ENCODE results near the gene MYL11.
"Not testable (repeated sequence)": the region's sequence is repeated elsewhere in the genome, so short reads cannot be mapped to it uniquely, and the experiment has no call there.

The MYL11 gene

DNA sequence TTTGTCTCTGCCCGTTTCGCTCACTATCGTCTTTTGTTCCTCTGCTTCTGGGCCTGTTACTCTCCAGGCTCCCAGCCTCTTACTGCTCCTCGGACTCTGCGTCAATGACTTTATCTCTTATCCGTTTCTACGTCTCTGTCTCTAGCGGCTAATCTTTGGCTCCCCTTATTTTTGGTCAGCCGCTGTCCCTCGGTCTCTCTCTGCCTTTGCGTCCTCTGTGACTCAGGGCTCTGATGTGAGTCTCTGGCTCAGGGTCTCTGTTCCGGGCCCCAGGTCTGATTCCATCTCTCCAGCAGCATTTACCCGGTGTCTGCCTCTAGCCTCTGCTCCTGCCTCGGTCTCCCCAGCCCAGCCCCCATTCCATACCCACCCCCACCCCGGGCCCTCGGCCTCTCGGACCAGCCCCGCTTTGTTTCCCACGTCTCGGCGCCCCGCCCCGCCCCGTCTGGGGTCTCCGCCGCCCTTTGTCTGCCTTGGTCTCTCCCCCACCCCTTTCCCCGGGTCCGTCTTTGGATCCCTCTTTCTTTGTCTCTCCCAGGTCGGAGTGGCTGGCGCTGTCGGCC is 20.1 kb downstream of the MYL11 start:
- no peak for DNase-seq (ENCODE audit: insufficient read length, low spot score)
- FAIRE-seq: no peak

DNA sequence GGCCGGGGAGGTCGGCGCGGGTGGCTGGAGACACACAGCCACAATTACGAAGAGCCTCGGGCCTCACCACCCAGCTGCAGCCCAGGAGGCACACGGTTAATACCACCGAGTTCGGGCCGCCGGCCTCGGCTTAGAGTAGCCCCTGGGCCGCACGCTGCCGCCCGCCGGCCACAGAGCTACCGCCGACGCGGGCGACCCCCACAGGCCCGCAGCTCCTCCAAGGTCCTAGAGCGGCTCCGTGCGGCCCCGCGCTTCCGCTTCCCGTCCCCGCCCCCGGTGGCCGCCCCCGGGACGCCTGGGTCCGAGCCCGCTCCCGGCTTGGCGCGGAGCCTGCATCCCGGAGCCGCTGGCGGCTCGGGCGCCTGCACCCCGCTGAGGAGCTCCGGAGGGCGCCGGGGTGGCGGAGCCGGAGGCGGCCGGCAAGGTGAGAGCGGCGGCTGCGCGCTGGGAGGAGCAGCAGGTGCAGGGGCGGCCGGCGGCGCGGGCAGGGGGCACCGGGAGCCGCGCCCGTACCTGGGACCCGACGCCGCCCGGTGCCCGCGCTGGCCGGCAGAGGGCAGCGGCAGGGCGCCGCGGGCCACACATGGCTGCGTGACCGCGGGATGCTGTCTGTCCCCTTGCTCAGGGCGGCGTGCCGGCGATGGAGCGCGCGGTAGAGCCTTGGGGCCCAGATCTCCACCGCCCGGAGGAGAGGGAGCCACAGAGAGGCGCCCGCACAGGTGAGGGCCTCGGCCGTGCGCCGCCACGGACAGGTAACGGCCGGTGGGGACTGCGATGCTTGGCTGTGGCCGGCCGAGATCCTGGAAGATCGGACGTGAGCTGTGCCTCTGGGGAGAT is 20.8 kb downstream of the MYL11 start, which contains the start of gene ZNF48:
Gene ZNF48, plus strand, starts transcription at position 266 of the 837 bp plus-strand sequence. Its CDS starts 375 bp downstream, at position 641.
- DNase-seq (ENCODE audit: insufficient read length, low spot score) (peak; percentile 76), FAIRE-seq (no peak)

DNA sequence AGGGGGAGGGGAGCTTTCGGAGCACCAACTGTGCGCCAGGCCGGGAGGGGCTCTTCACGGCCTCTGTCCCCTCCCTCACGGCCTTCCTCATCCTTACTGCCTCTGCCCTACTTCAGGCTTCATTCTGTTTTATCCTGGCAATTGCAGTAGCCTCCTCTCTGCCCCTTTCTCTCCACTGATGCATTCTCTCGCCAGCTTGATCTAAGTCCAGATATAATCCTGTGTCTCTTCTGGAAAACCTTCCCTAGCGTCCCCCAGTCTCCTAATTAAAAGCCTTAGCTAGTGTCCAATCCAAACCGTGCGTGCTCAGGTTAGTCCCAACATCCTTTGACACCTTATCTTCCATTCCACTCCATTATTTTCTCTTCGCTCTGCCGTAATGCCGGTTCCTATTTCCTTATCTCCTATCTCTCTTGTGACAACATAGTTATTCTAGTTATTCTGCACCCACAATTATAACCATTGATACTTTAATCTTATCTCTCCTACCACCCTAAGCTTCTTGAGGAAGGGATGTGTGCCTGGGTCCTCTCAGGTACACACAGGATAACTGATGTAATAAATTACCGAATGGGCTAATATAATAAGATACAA is 21.5 kb downstream of the MYL11 start:
- FAIRE-seq (no peak), DNase-seq (ENCODE audit: insufficient read length, low spot score) (no peak)

DNA sequence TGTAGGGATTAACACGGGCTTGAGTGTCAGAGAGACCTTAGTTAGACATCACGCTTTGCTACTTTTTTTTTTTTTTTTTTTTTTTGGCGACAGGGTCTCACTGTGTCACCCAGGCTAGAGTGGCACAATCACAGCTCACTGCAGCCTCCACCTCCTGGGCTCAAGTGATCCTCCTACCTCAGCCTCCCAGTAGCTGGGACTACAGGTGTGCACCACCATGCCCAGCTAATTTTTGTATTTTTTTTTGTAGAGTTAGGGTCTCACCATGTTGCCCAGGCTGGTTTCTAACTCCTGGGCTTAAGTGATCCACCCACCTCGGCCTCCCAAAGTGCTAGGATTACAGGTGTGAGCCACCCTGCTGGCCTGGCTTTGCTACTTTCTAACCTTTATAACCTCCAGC is 22.0 kb downstream of the MYL11 start:
- not testable (repeated sequence) for FAIRE-seq; DNase-seq (ENCODE audit: insufficient read length, low spot score)

DNA sequence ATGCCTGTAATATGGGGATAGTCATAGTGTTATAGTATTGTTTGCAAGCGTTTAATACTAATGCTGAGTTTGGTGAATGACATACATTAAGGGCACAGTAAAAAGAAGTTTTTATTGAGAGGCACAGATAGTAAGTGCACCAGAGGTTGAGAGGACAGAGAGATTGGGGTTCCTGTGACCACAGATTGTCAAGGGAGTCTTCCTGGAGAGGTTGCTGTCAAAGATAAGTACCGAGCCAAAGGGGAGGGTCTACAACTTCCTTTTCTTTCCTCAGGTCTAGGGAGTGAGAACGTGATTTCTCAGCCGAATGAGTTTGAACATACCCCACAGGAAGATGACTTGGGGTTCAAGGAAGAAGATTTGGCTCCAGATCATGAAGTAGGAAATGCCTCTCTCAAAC is 22.5 kb downstream of the MYL11 start:
- FAIRE-seq (no peak), DNase-seq (ENCODE audit: insufficient read length, low spot score) (no peak)

DNA sequence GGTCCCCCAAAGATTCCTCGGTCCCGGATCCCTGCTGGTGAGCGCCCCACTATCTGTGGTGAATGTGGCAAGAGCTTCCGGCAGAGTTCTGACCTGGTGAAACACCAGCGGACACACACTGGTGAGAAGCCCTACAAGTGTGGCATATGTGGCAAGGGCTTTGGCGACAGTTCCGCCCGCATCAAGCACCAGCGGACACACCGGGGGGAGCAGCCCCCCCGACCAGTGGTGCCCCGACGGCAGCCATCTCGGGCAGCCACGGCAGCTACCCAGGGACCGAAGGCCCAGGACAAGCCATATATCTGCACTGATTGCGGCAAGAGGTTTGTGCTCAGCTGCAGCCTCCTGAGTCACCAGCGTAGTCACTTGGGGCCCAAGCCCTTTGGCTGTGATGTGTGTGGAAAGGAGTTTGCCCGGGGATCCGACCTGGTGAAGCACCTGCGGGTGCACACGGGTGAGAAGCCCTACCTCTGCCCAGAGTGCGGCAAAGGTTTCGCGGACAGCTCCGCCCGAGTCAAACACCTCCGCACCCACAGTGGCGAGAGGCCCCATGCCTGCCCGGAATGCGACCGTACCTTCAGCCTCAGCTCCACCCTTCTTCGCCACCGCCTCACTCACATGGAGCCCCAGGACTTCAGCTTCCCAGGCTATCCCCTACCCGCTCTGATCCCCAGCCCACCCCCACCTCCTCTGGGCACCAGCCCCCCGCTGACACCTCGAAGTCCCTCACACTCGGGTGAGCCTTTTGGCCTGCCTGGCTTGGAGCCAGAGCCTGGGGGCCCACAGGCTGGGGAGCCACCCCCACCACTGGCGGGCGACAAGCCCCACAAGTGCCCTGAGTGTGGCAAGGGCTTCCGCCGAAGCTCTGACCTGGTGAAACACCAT is 23.4 kb downstream of the MYL11 start:
- FAIRE-seq (no peak), DNase-seq (ENCODE audit: insufficient read length, low spot score) (no peak)

DNA sequence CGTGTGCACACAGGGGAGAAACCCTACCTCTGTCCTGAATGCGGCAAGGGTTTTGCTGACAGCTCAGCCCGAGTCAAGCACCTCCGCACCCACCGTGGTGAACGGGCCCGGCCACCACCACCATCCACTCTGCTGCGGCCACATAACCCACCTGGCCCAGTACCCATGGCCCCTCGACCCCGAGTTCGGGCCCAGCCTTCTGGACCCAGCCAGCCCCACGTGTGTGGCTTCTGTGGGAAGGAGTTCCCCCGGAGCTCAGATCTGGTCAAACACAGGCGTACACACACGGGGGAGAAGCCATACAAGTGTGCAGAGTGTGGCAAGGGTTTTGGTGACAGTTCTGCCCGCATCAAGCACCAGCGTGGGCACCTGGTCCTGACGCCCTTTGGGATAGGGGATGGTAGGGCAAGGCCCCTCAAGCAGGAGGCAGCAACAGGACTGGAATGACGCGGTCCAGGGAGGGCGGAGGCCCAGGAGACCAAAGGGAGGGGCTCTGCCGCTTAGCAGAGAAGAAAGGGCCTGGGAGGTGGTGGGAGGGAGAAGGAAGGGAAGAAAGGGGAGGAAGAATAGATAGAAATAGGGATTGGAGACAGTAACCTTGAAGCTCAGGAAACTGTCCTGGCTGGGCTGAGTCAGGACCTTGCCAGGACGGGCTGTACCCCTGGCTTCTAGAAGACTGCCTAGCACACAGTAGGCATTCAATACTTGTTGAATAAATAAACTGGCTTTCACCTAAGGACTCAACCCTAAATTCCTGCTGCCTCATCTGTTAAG is 24.2 kb downstream of the MYL11 start:
- no peak for DNase-seq (ENCODE audit: insufficient read length, low spot score)

DNA sequence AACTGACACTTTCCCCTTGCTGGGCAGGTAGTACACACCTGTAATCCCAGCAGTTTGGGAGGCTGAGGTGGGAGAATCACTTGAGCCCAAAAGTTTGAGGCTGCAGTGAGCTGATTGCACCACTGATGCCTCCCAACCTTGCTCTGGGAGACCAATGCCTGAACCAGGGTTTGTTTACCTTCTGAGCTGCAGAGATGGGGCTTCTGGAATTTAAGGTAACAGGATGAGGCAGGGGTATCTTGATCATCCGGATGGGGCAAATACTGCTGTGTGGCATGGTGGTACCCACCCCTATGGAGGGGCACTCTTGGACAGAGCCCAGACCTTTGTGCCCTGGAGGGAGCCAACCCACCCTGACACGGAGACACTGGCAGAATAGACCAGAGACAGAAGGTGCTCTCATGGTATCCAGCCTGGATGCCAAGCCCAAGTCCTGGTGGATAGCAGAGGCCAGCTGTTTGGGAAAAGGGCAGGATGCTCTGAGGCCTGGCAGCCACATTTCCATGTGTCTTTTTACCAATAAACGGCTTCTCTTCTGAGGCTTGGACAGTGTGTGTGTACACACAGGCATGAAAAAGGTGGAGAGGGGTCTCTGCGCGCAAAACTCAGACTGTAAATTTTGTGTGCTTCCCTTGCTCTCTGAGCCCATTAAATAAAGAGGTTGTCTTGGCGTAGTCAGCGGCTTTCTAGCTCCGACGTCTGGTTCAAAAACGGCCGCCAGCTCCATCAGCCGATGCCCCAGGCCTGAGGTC is 25.0 kb downstream of the MYL11 start:
- FAIRE-seq (no peak), DNase-seq (ENCODE audit: insufficient read length, low spot score) (no peak)

More for the DNA sequence above, 24.2 kb downstream of the MYL11 start:
- no peak for FAIRE-seq

DNA sequence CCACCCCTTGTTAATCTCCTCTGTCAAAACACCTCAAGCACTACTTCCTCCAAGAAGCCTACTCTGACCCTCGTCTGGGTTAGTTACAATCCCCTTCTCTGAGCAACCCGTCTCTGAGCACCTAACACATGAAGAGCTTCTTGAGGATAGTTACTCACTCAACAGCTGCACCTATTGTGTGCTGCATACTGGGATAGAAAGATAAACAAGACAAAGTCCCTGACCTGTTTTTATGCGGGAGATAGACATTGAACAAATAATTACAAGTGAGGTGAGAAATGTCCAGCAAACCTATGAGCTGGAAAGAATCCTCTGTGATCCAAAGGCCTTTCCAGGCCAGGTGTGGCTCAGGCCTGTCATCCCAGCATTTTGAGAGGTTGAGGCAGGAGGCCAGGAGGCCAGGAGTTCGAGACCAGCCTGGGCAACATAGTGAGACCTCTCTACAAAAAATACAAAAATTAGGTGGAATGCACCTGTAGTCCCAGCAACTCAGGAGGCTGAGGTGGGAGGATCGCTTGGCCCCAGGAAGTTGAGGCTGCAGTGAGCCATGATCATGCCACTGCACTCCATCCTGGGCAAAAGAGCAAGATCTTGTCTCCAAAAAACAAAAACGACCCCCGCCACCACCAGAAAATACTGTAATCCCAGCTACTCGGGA is 27.3 kb downstream of the MYL11 start:
- FAIRE-seq (no peak), DNase-seq (ENCODE audit: insufficient read length, low spot score) (no peak)

DNA sequence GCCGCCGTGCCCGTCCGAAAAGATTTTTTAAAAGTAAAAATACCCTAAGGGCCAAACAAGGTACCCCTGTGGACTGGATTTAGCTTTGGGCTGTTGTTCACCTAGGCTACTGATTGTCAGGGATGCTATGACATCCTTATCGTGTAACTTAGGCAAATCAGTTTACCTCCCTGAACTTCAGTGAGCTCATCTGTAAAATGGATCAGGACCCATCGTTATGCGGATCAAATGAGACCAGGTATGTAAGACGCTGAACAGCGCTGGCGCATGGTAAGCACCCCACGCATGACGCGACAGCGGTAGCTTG is 32.1 kb downstream of the MYL11 start:
- FAIRE-seq: no peak
- DNase-seq (ENCODE audit: insufficient read length, low spot score): no peak

DNA sequence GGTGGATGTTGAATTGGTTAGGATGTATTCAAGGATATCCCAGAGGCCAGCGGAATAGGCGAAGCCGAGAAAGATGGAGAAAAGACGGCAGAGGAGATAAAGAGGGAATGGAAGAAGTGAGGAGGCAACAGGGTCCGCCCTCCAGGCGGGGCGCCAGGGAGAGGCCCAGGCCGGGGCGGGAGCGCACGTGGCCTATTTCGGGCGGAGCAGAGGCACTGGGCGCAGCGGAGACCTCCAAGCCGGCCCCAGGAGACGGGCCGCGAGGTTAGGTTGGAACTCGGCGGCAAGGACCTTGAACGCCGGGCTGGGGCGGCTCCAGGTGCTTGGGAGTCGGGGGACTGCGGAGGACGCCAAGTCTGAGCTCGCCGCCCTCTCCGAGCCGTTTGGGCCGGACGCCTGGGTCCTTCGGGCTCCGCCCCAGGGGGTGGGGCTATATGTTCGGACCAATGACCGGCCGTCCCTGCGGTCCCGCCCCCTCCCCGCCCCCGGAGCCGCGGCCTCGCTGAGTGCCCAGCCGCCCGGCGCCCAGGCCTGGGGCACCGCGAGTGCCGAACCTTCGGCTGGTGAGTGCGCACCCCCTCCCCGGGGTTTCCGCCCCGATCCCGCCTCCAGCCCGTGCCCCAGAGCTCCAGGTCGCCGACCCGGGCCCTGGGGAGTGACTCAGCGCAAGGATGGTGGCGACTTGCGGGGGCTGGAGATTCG is 32.7 kb downstream of the MYL11 start, which contains the start of gene ZNF771:
Gene ZNF771, plus strand, starts transcription at position 505 of the 702 bp plus-strand sequence. CDS start 448 bp downstream, outside the sequence.
- DNase-seq (ENCODE audit: insufficient read length, low spot score) (peak; percentile 76), FAIRE-seq (peak; percentile 68)

DNA sequence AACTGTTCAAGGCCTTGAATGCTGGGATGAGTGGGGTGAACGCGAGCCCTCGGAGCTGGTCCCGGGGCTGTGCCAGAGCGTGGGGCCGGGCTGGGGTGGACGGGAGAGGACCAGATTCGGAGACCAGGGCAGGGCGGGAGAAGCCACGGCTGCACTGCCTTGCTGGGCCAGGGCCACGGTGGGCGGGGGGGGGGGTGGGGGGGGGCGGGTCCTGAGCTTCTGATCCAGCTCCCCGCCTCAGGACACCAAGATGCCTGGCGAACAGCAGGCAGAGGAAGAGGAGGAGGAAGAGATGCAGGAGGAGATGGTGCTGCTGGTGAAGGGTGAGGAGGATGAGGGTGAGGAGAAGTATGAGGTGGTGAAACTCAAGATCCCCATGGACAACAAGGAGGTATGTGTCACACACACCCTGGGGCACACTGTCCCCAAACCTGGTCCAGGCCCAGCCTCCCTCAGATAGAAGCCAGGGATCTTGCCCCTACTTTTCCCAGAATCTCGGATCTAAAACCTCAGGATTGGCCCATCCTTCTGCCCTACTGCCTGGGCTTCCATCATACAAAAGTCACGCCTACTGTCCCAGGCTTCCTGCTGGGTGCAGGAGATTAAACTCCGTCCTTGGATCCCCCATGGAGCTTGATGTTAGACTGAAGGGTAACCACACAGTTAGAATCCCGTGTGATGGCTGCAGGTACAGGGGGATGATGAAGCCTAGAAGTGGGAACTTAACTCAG is 33.4 kb downstream of the MYL11 start:
- DNase-seq (ENCODE audit: insufficient read length, low spot score) (no peak), FAIRE-seq (no peak)

DNA sequence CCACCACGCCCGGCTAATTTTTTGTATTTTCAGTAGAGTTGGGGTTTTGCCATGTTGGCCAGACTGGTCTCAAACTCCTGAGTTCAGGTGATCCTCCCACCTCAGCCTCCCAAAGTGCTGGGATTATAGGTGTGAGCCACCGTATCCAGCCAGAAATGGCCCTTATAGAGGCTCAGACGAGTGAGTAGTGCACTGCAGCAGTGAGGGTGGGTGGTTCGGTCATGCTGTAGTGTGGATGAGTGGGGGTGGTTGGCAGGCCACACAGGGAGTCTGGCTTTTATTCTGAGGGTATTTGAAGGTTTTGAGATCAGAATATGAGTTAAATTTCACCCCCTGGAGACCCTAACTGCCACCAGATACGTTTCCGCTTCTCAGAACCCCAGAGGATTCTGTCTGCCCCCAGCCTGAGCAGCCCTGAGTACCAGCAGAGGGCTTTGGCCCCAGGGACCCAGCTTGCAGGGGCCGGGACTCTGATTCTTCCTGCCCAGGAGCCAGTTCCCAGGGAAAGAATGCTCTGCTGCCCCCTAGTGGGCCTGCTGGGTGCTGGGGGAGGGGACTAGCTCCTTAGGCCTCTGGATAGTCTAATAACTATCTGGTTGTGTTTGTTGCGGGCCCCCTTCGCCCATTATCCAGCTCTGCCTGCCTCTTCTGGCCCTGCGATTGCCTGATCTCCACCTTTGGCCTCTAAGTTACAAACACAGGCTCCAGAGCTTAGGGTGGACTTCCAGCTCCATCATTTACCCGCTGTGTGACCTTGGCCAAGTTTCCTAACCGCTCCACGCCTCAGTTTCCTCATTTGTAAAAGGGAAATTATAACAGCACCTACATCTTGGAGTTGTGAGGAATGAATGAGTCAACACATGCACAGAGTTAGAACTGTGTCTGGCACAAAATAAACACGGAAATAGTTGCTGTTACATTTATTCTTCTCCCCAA is 34.8 kb downstream of the MYL11 start:
- DNase-seq (ENCODE audit: insufficient read length, low spot score) (peak; percentile 83), FAIRE-seq (peak; percentile 89)

DNA sequence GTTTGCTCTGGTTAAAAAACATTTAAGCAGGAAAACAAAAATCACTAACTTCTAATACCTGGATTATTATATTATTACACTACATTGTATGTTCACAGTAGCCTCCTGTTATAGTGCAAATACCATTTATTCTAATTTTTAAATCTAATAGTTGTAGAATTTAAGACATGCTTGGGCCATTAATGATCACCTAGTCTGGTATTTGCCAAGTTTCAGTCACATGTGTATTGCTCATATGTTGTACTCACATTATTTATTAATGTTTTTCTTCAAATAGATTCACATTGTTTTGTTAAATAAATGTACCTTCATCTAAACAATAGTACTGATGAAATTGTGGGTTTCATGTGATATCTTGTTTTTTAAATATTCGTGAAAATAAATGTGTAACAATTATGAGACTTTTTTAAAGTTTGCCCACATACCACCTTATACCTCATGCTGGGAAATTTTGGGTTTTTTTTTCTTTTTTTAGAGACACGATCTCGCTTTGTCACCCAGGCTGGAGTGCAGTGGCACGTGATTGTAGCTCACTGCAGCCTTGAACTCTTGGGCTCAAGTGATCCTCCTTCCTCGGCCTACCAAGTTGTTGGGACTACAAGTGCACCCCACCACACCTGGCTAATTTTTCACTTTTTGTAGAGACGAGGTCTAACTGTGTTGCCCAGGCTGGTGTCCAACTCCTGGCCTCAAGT is 38.7 kb downstream of the MYL11 start:
- no peak for FAIRE-seq
- no peak for DNase-seq (ENCODE audit: insufficient read length, low spot score)

DNA sequence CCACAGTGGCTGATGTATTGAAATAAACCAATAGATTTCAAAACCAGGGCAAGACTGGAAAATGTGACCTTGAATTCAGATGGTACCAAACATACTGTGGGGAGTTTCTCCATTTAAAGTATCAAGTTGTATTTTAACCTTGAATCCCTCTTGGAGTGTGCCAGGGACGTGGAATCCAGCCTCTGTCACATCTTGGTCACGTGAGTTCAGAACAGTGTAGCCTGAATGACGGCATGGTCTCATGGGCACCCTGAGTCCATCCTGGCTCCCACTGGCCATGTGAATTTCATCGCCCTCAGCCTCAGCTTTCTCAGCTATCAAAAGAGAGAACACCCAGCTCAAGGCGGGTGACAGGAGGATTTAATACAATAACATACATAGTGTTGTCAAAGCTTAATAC is 39.6 kb downstream of the MYL11 start:
- FAIRE-seq (no peak), DNase-seq (ENCODE audit: insufficient read length, low spot score) (no peak)

DNA sequence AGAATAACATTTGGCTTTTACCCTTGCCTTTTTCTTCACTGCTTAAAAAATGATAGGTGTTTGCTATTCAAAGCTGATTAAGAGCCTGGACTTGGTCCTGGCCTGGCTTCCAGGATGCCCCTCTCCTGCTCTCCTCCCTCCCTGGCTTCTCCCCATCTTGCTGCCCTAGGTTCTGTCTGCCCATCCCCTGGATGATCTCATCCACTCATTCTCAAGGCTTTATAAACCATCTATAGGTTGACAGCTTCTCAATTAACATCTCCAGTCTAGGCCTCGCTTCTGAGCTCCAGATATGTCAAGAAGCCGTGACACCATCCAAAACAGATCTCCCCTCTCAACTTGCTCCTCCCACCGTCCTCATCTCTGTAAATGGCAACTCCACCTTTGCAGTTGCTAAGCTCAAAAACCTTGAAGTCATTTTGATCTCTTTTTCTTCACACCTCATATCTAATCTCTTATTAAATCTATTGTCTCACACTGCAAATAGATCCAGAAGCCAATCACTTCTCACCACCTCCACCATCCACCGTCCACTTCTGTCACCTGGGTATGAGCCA is 41.5 kb downstream of the MYL11 start:
- no peak for FAIRE-seq

More for the DNA sequence above, 41.5 kb downstream of the MYL11 start:
- no peak for DNase-seq (ENCODE audit: insufficient read length, low spot score)
